ENCODE data around the gene GTPBP3.

DNA sequence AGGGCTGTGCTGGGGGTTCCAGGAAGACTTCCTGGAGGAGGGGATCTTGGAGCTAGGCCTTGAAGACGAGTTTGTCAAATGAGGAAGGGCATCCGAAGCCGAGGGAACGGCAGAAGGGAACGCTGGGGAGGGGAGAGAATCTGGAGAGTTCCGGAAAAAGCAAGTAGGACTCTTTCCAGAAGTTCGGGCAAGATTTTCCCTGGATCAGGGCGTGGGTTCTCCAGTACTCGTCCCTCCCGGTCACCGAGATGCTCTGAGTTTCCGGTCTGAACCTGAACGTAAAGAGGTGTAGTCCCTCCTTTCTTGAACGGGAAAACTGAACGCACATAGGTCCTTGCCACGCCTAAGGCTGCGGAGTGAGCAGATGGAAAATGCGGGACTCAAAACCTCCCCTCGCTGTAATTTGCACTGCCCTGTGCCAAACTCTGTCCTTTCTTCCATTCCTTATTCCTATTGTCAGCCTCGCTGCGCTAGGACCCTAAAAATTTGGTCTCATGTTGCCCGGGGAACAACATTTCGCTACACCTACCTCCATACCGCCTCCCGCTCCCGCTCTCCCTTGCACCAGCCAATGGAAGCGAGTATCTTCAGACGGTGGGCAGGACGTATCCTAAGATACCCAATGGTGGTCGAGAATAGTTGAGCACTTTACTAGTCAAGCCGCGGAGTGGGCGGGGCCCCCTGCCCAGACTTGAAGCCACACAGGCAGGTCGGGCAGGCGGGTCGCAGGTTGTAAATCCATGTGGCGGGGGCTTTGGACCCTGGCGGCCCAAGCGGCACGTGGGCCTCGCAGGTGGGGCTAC is at the start of gene GTPBP3:
- TF ChIP-seq, protein P1, sequence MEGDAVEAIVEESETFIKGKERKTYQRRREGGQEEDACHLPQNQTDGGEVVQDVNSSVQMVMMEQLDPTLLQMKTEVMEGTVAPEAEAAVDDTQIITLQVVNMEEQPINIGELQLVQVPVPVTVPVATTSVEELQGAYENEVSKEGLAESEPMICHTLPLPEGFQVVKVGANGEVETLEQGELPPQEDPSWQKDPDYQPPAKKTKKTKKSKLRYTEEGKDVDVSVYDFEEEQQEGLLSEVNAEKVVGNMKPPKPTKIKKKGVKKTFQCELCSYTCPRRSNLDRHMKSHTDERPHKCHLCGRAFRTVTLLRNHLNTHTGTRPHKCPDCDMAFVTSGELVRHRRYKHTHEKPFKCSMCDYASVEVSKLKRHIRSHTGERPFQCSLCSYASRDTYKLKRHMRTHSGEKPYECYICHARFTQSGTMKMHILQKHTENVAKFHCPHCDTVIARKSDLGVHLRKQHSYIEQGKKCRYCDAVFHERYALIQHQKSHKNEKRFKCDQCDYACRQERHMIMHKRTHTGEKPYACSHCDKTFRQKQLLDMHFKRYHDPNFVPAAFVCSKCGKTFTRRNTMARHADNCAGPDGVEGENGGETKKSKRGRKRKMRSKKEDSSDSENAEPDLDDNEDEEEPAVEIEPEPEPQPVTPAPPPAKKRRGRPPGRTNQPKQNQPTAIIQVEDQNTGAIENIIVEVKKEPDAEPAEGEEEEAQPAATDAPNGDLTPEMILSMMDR (IDR thresholded peaks at IDR 0.05), result no peak
- no peak for TF ChIP-seq POLR2A (IDR thresholded peaks at IDR 0.05)
- TF ChIP-seq POLR2AphosphoS5 (IDR thresholded peaks at IDR 0.05), result peak in 2 of 3 donors; percentile 67 to 71
